PC-9 (cell line): ENCODE data around the gene MAGEA12.

ENCODE experiments used
- EZH2 ChIP-seq: fragments of 200-600 bp; sonication (generic); IDR thresholded peaks from 2 replicates; pipeline ENCODE4 v1.8.0; 2017; ENCODE audit warnings: antibody characterized with exemption, low read depth
- TF ChIP-seq, protein P1 (sequence below): fragments of 200-600 bp; sonication (generic); conservative IDR thresholded peaks from 2 replicates; pipeline ENCODE4 v1.6.1; 2017; ENCODE audit warnings: mixed run types, antibody characterized with exemption, mild to moderate bottlenecking, moderate library complexity

DNA sequence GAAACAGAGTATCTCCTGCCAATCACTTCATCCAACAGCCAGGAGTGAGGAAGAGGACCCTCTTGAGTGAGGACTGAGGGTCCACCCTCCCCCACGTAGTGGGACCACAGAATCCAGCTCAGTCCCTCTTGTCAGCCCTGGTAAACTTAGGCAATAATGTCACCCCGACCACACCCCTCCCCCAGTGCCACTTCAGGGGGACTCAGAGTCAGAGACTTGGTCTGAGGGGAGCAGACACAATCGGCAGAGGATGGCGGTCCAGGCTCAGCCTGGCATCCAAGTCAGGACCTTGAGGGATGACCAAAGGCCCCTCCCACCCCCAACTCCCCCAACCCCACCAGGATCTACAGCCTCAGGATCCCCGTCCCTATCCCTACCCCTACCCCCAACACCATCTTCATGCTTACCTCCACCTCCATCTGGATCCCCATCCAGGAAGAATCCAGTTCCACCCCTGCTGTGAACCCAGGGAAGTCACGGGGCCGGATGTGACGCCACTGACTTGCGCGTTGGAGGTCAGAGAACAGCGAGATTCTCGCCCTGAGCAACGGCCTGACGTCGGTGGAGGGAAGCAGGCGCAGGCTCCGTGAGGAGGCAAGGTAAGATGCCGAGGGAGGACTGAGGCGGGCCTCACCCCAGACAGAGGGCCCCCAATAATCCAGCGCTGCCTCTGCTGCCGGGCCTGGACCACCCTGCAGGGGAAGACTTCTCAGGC, at the start of gene MAGEA12, which contains the start of gene CSAG1:
- TF ChIP-seq, protein P1, sequence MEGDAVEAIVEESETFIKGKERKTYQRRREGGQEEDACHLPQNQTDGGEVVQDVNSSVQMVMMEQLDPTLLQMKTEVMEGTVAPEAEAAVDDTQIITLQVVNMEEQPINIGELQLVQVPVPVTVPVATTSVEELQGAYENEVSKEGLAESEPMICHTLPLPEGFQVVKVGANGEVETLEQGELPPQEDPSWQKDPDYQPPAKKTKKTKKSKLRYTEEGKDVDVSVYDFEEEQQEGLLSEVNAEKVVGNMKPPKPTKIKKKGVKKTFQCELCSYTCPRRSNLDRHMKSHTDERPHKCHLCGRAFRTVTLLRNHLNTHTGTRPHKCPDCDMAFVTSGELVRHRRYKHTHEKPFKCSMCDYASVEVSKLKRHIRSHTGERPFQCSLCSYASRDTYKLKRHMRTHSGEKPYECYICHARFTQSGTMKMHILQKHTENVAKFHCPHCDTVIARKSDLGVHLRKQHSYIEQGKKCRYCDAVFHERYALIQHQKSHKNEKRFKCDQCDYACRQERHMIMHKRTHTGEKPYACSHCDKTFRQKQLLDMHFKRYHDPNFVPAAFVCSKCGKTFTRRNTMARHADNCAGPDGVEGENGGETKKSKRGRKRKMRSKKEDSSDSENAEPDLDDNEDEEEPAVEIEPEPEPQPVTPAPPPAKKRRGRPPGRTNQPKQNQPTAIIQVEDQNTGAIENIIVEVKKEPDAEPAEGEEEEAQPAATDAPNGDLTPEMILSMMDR = no peak
- no peak for TF ChIP-seq EZH2
